ENCODE results near the gene JADE1.

JADE1 gene

GRCh38 chr4:128810871-128811570, 1.5 kb downstream of the JADE1 start:
- peak; percentile 74 for DNase-seq

DNA sequence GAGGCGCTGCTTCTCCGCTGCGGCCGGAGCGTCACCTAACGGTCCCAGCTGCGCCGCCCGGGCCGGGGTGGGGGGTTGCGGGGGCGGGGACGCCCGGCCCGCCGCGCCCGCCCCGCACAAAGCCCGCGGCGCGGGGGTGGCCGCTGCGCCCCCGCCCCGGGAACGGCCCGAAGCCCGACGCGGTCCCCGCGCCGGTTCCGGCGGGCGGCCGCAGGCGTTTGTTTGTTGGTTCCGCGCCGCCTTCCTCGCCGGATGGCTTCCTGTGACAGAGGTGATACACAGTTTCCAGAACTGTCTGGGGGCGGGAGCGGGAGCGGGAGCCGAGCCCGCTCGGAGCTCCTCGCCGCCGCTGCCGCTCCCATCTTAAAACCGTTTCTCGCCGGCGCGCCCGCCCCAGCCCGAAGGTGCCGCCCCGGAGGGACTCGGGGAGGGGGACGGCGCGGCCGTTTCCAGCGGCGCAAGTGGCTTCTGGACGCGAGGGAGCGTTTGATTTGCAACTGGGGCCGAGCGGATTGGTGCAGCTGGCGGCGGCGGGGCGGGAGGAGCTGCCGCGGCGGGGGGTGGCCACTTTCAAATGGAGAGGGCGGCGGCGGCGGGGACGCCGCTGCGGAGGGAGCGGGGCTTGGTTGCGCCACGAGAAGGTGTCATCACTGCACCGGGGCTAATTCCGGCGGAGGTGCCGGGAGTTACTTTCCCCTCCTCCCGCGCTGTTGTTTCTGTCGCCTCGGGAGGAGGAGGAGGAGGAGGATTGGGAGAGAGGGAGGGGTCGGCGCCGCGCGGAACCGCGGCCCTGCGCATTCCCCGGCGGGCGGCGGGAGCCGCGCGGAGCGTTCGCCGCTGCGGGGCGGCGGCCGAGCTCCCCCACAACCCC, 2.3 kb downstream of the JADE1 start:
- peak; percentile 56 for DNase-seq

DNA sequence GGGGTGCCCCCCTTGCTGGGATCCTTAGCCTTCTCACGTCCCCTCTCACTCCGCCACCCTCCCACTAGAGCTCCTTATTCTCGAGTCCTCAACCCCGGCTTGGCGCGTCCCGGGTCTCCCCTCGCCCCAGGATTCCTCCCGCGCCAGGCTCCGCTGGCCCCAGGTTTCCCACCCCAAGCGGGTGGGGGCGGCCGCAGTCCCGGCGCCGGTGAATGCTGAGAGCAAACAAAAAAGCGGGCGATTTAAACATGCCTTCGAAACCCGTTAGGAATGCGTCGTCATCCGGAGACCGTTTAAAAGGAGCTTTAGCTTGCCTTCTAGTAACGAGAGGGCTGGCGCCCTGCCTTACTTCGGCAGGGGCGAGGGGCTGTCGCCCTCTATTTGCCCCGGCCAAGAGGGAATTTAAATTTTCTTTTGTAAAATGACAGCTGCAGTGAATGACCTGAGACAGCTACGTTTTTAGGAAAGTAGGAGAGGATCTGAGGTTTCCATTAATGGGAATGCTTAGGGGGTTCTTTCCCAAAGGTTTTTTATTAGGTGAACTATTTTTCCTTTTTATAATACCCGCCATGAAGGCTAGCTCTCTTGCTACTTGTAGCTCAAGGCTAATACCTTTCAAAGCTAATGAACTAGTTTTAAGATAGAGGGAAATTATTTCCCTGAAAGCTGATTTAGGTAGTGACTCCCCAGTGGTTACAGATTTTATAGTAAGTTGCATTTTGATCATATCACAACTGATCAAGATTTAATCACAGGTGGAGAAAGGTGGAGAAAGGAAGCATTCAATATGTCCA, 3.1 kb downstream of the JADE1 start:
- no peak for DNase-seq

DNA sequence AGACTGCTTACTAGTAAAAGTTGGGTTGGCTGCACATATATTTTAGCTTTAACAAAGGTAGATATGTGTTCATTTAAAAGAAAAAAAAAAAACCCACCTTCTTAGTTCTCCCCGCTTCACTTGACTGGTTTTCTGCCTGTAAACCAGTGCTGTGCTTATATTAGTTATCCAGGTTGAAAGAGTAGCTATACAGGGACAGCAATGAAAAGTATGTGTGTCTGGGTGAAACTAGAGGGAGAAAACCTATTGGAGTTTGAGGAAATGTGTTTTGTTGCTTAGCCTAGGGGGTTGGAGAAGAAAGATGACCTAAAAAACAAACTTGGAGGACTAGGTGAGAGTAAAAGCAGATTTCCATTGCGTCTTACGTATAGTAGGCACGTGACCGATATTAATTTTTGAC, 4.5 kb downstream of the JADE1 start:
- DNase-seq = no peak

DNA sequence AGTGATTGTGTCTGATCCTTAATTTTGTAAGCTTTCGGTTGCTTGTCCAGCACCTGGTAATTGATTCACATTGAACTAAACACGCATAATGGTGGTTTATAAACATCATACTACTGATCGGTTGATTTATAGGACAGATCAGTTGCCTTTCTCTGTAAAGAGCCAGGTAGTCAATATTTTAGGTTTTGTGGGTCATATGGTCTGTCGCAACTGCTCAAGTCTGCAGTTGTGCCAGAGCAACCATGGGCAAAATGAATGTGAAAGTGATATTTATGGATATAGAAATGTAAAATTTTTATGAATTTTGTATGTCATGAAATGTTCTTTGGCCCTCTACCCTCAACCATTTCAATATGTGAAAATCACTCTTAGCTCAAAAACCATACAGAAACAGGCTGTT, 8.9 kb downstream of the JADE1 start:
- DNase-seq = no peak

DNA sequence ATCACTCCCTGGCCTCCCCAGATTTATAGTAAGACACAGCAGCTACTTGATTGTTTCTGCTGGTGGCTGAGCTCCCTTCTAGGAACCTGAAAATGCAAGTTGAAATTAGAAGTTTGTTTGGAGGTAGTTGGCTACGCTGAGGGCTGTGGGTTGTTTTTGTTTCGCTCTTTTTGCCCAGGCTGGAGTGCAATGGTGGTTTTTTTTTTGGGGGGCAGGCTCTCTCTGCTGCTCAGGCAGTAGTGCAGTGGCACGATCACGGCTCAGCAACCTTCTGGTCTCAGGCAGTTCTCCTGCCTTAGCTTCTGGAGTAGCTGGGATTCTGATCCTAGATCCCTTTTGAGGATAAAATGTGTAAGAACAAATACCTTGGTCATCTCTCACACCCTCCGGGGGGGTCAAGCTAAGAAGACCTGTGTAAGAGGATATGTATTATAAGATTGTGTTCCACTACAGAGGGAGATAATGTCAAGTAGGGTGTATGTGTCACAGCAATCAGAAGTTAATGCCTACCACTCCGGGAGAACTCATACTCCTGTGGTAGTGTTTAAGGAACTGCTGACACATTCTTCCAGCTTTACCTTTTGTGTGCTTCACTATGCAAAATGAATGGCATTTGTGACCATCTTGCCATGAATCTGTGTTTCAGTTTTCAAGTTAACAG, 9.7 kb downstream of the JADE1 start:
- no peak for DNase-seq

DNA sequence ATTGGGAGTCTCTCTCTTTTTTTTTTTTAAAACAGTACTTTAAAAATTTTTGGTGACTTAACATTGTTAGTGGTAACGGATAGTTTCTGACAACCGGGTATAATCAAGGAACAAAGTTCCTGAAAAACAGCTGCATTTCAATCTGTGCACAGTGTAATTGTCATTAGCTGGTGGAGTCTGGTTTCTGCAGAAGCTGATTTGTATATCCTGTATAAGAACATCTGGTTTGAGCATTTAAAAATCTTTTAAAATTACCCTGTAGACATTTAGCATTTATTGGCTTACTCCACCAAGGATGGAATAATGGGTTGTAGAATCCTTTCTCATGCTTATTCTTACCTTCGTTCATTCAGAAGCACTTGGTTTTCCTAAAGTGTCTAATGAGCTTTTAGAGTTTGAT, 11.2 kb downstream of the JADE1 start:
- no peak for DNase-seq

- no peak for DNase-seq
Observed at GRCh38 chr4:128821151-128821550, 11.7 kb downstream of the JADE1 start.

- DNase-seq = no peak
Observed at GRCh38 chr4:128823025-128823661, 13.6 kb downstream of the JADE1 start.

DNA sequence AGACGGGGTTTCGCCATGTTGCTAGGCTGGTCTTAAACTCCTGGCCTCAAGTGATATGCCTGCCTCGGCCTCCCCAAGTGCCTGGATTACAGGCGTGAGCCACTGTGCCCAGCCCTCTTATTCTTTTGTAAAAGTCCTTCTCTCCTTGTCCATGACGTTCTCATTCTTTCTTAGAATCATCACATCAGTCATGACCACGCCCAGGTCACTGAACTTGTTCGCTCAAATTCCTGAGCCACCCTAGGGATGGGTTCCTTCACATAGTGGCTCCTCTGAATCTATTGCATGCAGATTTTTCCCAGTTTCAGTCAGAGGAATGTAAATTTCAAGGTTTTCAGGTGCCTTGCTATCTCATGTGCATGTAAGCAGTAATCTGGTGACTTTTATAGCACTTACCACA, 15.7 kb downstream of the JADE1 start:
- DNase-seq = no peak

GRCh38 chr4:128827296-128827695, 17.8 kb downstream of the JADE1 start:
- no peak for DNase-seq

GRCh38 chr4:128830906-128831503, 21.5 kb downstream of the JADE1 start:
- no peak for DNase-seq

GRCh38 chr4:128831531-128832242, 22.2 kb downstream of the JADE1 start:
- DNase-seq = no peak

DNA sequence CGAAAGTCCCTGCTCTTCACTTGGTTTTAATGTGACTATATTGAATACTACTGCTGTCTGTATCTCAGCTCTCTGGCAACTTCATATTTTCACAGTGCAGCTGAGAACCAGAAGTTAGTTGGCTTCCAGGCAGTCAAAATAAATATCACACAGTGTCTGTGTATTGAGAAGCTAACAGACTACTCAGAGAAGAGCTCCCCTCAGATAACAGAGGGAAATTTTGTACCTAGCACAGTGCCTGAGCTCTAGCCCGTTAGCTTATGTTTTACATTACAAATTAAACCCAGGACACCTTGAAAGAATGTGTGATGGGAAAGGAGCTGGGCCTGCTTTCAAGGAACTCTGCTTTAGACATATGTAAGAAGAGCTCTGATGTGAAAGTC, 22.7 kb downstream of the JADE1 start:
- DNase-seq = no peak

- no peak for DNase-seq
Observed at GRCh38 chr4:128835498-128836222, 26.2 kb downstream of the JADE1 start.

GRCh38 chr4:128837198-128837597, 27.7 kb downstream of the JADE1 start:
- DNase-seq = no peak

DNA sequence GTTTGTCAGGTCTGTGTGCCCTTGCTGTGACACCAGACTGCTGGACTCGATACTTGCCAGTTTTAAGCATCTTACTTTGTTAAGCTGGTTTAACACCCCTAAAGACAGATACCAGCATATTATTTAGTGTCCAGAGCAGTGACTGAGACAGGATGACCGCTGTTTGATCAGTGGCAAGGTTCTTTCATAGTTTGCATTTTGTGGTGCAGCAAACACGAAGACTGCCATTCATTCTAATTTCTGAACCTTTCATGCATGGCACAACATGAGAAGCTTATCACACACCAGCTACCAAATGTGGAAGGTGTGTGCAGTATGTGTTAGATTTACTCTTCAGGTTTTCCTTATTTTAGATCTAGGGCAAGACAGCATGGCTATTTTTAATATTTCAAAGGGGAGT, 28.2 kb downstream of the JADE1 start:
- no peak for DNase-seq

- no peak for DNase-seq
Observed at GRCh38 chr4:128840711-128841318, 31.3 kb downstream of the JADE1 start.

GRCh38 chr4:128841402-128841801, 31.9 kb downstream of the JADE1 start:
- DNase-seq = no peak

GRCh38 chr4:128844931-128845330, 35.4 kb downstream of the JADE1 start:
- no peak for DNase-seq

Measured in NCI-H2107 (cell line).